HepG2 (cell line): ENCODE data around the gene PHACTR1. TPM values are rescaled to one million over a fixed set of nuclear protein-coding genes. Genes with fewer than 3 reads are reported as not detected.

ENCODE experiments used
- ATAC-seq: fragments of 200-7000 bp; cut with Tn5 transposase; 3 replicates; pipeline ENCODE4 v1.9.1; 2020; ENCODE audit warnings: mild to moderate bottlenecking, moderate library complexity
- BruUV-seq: library from RNA; stranded (reverse); fragments of 400-500 nt; replicated peaks from 2 replicates; lab custom pipeline; 2021; lab: Mats Ljungman, UMichigan
- CTCF ChIA-PET: fragments of 300-600 bp; formaldehyde crosslinking; extraction: SDS; loops from one replicate; lab custom pipeline; 2021; ENCODE audit warnings: low total read pairs, inconsistent platforms, low intra/inter-chr PET ratio; lab: Yijun Ruan, JAX
- POLR2A ChIA-PET: fragments of 350-600 bp; sonication (Branson Sonifier 250); formaldehyde crosslinking; loops from one replicate; lab custom pipeline; 2020; ENCODE audit warnings: antibody characterized with exemption, inconsistent platforms; lab: Yijun Ruan, JAX
- DNase-seq: peaks from one replicate; pipeline ENCODE4 v3.0.0-alpha.2; 2015; ENCODE audit warnings: low spot score
- FAIRE-seq: peaks from 3 replicates; lab custom pipeline; 2011; peaks lifted over from hg19 to GRCh38; lab: Jason Lieb, UNC
- H2AFZ ChIP-seq: one replicate; pipeline ENCODE4 v1.6.1; 2011; ENCODE audit warnings: low read length, inconsistent platforms
- H3K27ac ChIP-seq: fragments of 300-600 bp; 3 replicates; pipeline ENCODE4 v1.8.0; 2011; ENCODE audit warnings: mixed run types, mild to moderate bottlenecking, mixed read lengths, low read length, inconsistent platforms; ENCODE audit not compliant: insufficient read depth; ENCODE audit errors: extremely low read length
- H3K27me3 ChIP-seq, 2 experiments: fragments of 200-600 bp in 1 of 2; 2 replicates in 1 of 2; 3 replicates in 1 of 2; pipeline versions ENCODE4 v1.6.0 to v1.8.0; 2011; ENCODE audit warnings: low read length in 2 of 2, mild to moderate bottlenecking in 2 of 2, moderate library complexity in 2 of 2, inconsistent platforms in 1 of 2; ENCODE audit not compliant: insufficient read depth in 2 of 2, control insufficient read depth in 1 of 2
- H3K36me3 ChIP-seq, 2 experiments: fragments of 200-600 bp in 1 of 2; replicated peaks in 1 of 2; 2 replicates in 1 of 2; 3 replicates in 1 of 2; pipeline versions ENCODE4 v1.5.1 to v1.8.0; 2011; ENCODE audit warnings: low read length in 2 of 2, inconsistent platforms in 1 of 2; ENCODE audit not compliant: insufficient read depth in 2 of 2, control insufficient read depth in 1 of 2
- H3K4me1 ChIP-seq: 2 replicates; pipeline ENCODE4 v1.5.1; 2012; ENCODE audit warnings: low read length, inconsistent platforms; ENCODE audit not compliant: insufficient read depth
- H3K4me2 ChIP-seq: 2 replicates; pipeline ENCODE4 v1.6.0; 2011; ENCODE audit warnings: low read depth, low read length, inconsistent platforms
- H3K4me3 ChIP-seq, 3 experiments: fragments of 200-600 bp in 1 of 3; sonication (generic), shearing (Covaris generic) in 1 of 3; replicated peaks in 1 of 3; 2 replicates each; pipeline ENCODE4 v1.5.1; 2011 to 2016; ENCODE audit warnings: low read length in 3 of 3, inconsistent platforms in 2 of 3, low read depth in 2 of 3, mild to moderate bottlenecking in 2 of 3, control low read depth in 1 of 3, mixed read lengths in 1 of 3; ENCODE audit not compliant: insufficient read depth in 1 of 3
- H3K79me2 ChIP-seq: one replicate; pipeline ENCODE4 v1.6.1; 2011; ENCODE audit warnings: low read length, inconsistent platforms; ENCODE audit not compliant: insufficient read depth
- H3K9ac ChIP-seq: 2 replicates; pipeline ENCODE4 v1.6.0; 2011; ENCODE audit warnings: mild to moderate bottlenecking, low read depth, low read length, inconsistent platforms; ENCODE audit not compliant: insufficient read depth
- H3K9me3 ChIP-seq: 2 replicates; pipeline ENCODE4 v1.5.1; 2012; ENCODE audit warnings: mild to moderate bottlenecking, low read length
- H4K20me1 ChIP-seq: 2 replicates; pipeline ENCODE4 v1.6.0; 2011; ENCODE audit warnings: inconsistent platforms, mild to moderate bottlenecking, low read length, moderate library complexity; ENCODE audit not compliant: insufficient read depth
- RXRB ChIP-seq: IDR thresholded peaks from 2 replicates; pipeline ENCODE4 v1.6.1; 2016; ENCODE audit warnings: borderline replicate concordance, missing genetic modification reagents, missing compliant biosample characterization
- SP140L ChIP-seq: sonication (generic); formaldehyde crosslinking; IDR thresholded peaks from 2 replicates; pipeline ENCODE4 v1.4.0; 2020; ENCODE audit warnings: missing genetic modification reagents, borderline replicate concordance
- TCF7L2 ChIP-seq: IDR thresholded peaks from 2 replicates; pipeline ENCODE4 v1.6.1; 2011; ENCODE audit warnings: mild to moderate bottlenecking, low read depth, low read length, moderate library complexity
- TOE1 ChIP-seq: sonication (generic); formaldehyde crosslinking; IDR thresholded peaks from 2 replicates; pipeline ENCODE4 v1.4.0; 2020; ENCODE audit warnings: mild to moderate bottlenecking, missing genetic modification reagents
- ZMYM3 ChIP-seq: sonication (generic); formaldehyde crosslinking; IDR thresholded peaks from 2 replicates; pipeline ENCODE4 v1.5.1; 2020; ENCODE audit warnings: mild to moderate bottlenecking, missing genetic modification reagents
- WGBS: methylation state at CpG from one replicate; pipeline ENCODE4 v1.1.6; 2017; ENCODE audit warnings: low lambda C conversion rate; 5-methylcytosine and 5-hydroxymethylcytosine counted together
- in situ Hi-C: cut with HindIII; loops from 2 replicates; pipeline ENCODE4 v1.10.0; 2017; ENCODE audit warnings: low pct_unique_long_range_greater_than_20kb; ENCODE audit not compliant: extremely low pct_ligation_motif_present
- intact Hi-C: fragments of 100-400 bp; cut with micrococcal nuclease; formaldehyde crosslinking; loops from one replicate; pipeline ENCODE4 v1.10.0; 2022; ENCODE audit not compliant: unreplicated experiment
- polyA plus RNA-seq, 8 experiments: library from polyadenylated mRNA; depleted of rRNA in 3 of 8; stranded (reverse) in 7 of 8; unstranded in 1 of 8; fragments of >200 nt; fragmentation: Illumina TruSeq in 4 of 8; extraction: Trizol in 4 of 8; gene quantifications; 2 replicates each; pipeline versions ENCODE4 v1.2.1 to v1.2.3, GENCODE V29; 2011 to 2016; ENCODE audit warnings: low read depth in 4 of 8, missing spikeins in 1 of 8, mixed read lengths in 1 of 8; ENCODE audit not compliant: insufficient read depth in 1 of 8
- total RNA-seq, 5 experiments: library from RNA; depleted of rRNA; stranded (reverse); fragments of >200 nt; fragmentation: Illumina TruSeq; extraction: Trizol; gene quantifications; 2 replicates each; pipeline ENCODE4 v1.2.3, GENCODE V29; 2016; ENCODE audit warnings: low read depth in 1 of 5
- TF ChIP-seq, protein P1 (sequence below), 2 experiments: sonication (generic) in 1 of 2; formaldehyde crosslinking in 1 of 2; IDR thresholded peaks; 2 replicates each; pipeline versions ENCODE4 v1.4.0 to v1.6.1; 2018 to 2020; ENCODE audit warnings: missing genetic modification reagents in 2 of 2, borderline replicate concordance in 1 of 2, low read depth in 1 of 2, mild to moderate bottlenecking in 1 of 2, missing biosample characterization in 1 of 2
- TF ChIP-seq, protein P2 (sequence below): sonication (generic); formaldehyde crosslinking; conservative IDR thresholded peaks from 2 replicates; pipeline ENCODE4 v1.8.0; 2022; ENCODE audit warnings: mild to moderate bottlenecking, moderate library complexity, missing genetic modification reagents

The PHACTR1 gene
- total and polyA plus RNA-seq, 2 of the 13 experiments (the other 11 are each of a cell fraction or from before 2014, with no cell fraction given), result 0.09 TPM; not detected in 1

DNA sequence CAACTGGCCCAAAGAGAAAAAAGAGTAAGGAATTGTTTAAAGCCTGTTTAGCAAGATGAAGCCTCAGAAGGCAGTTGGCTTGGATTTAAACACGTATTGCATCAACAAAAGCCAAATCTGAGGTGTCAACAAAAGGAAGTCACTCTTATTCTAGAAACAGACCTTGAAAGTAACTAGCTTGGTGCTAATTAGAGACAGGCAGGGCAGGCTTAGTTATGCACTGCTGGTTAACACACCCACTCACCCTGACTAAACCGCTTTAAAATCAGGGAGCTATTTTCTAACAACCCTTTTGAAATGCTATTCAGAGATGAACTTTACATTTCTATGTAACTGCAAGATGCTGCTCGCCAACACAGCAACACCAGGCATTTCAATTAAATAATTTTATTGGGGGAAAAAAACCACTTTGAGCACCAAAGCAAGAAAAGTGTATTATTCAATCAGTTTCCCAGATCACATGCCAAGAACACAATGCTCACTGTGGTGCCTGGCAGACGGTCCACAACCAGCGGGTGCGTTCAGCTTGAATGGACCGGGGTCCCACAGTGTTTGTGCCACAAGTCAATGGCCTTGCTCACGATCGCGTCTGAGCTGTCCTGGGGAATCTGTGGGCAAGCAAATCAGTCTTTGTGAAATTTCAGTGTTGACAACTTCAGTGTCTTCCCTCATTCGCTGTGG lies 588.2 kb downstream of the PHACTR1 start:
- Histone ChIP-seq H4K20me1 (no peaks in the 10 kb centered on the region), H3K9me3 (no peaks in the 10 kb centered on the region), H3K36me3 (peaks cover 22 to 49% of the 10 kb centered on the region in 2 experiments), H3K9ac (no peak overlapping the region), H3K4me1 (peaks cover 53% of the 10 kb centered on the region), H3K79me2 (no peaks in the 10 kb centered on the region), H3K27ac (no peak overlapping the region), H3K4me2 (no peak overlapping the region), H3K27me3 (no peaks in the 10 kb centered on the region), H3K4me3 (no peak overlapping the region), H2AFZ (no peak overlapping the region)
- TF ChIP-seq, protein P1, sequence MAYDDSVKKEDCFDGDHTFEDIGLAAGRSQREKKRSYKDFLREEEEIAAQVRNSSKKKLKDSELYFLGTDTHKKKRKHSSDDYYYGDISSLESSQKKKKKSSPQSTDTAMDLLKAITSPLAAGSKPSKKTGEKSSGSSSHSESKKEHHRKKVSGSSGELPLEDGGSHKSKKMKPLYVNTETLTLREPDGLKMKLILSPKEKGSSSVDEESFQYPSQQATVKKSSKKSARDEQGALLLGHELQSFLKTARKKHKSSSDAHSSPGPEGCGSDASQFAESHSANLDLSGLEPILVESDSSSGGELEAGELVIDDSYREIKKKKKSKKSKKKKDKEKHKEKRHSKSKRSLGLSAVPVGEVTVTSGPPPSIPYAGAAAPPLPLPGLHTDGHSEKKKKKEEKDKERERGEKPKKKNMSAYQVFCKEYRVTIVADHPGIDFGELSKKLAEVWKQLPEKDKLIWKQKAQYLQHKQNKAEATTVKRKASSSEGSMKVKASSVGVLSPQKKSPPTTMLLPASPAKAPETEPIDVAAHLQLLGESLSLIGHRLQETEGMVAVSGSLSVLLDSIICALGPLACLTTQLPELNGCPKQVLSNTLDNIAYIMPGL (CRISPR knock-in tag; IDR thresholded peaks at IDR 0.05; ENCODE audit: borderline replicate concordance in 1 of 2, low read depth in 1 of 2), result no peak
- TF ChIP-seq TCF7L2 (no peak), SP140L (CRISPR knock-in tag) (no peak)
- DNase-seq (no peak), ATAC-seq (no peak), FAIRE-seq (no peak)
- BruUV-seq, result no TSS peak
- ChIA-PET POLR2A (interaction anchor here (1.1 to 2.3 kb wide), 2 partner anchors 14 to 24 kb away, joined by 7 to 12 read pairs; partner anchors contain the start of gene TBC1D7), CTCF (no interaction called here)
- 98% methylated on average over 10 of the region's 11 CpGs for WGBS
- in situ Hi-C loops (no loop called here), intact Hi-C loops (no loop called here)

DNA sequence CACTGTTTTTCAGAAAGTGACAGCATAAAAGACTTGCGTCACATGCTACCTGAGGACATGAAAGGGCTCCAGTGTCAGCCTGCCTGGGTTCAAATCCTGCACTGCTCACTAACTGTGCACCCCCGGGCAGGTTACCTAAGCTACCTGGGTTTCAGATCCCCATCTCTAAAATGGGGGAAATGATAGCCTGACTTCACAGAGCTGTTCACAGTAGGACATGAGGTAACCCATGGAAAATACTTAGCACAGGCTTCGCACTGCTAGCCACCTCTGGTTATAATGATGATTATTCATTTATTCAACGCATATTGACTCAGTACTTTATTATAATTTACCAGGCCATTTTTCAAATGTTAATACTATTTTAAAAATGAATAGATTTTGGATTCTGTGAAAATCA lies 588.7 kb downstream of the PHACTR1 start:
- WGBS, result 93% methylated on average over 4 of the region's 4 CpGs
- H3K27me3 ChIP-seq, result no peaks in the 10 kb centered on the region
- H3K27ac ChIP-seq, result no peak overlapping the region
- H3K4me3 ChIP-seq, result no peak overlapping the region
- no peak overlapping the region for H2AFZ ChIP-seq
- no peak for TF ChIP-seq TOE1
- TF ChIP-seq ZMYM3 (CRISPR knock-in tag), result no peak
- TF ChIP-seq, protein P2, sequence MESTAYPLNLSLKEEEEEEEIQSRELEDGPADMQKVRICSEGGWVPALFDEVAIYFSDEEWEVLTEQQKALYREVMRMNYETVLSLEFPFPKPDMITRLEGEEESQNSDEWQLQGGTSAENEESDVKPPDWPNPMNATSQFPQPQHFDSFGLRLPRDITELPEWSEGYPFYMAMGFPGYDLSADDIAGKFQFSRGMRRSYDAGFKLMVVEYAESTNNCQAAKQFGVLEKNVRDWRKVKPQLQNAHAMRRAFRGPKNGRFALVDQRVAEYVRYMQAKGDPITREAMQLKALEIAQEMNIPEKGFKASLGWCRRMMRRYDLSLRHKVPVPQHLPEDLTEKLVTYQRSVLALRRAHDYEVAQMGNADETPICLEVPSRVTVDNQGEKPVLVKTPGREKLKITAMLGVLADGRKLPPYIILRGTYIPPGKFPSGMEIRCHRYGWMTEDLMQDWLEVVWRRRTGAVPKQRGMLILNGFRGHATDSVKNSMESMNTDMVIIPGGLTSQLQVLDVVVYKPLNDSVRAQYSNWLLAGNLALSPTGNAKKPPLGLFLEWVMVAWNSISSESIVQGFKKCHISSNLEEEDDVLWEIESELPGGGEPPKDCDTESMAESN (CRISPR knock-in tag), result no peak
- no peak for TF ChIP-seq RXRB
- H3K9ac ChIP-seq, result no peak overlapping the region
- ATAC-seq (no peak), DNase-seq (no peak), FAIRE-seq (no peak)
- intact Hi-C loops, result no loop called here
- no peak overlapping the region for H3K4me2 ChIP-seq
- peaks cover 18 to 45% of the 10 kb centered on the region in 2 experiments for H3K36me3 ChIP-seq
- ChIA-PET CTCF (no interaction called here), POLR2A (interaction anchor here (1.1 kb wide), 1 partner anchor 23 kb away, joined by 7 read pairs; the partner anchor contains the start of gene TBC1D7)
- H3K9me3 ChIP-seq, result no peaks in the 10 kb centered on the region
- no peaks in the 10 kb centered on the region for H4K20me1 ChIP-seq
- no TSS peak for BruUV-seq
- no peaks in the 10 kb centered on the region for H3K79me2 ChIP-seq
- H3K4me1 ChIP-seq, result peaks cover 57% of the 10 kb centered on the region
- in situ Hi-C loops, result no loop called here
